ENCODE results near the gene PAQR4.

The PAQR4 gene

GRCh38 chr16:2986623-2987188, 17.6 kb downstream of the PAQR4 start:
- H3K4me3 ChIP-seq (ENCODE audit: low read length), result no peak overlapping the region
- H3K9me3 ChIP-seq (ENCODE audit: insufficient read depth, low read depth, low read length), result no peaks in the 10 kb centered on the region
- H3K9ac ChIP-seq (ENCODE audit: low read depth, low read length), result no peak overlapping the region
- H3K4me1 ChIP-seq (ENCODE audit: insufficient read depth, low read length), result peaks cover 9% of the 10 kb centered on the region
- no peaks in the 10 kb centered on the region for H3K36me3 ChIP-seq (ENCODE audit: insufficient read depth, low read depth, low read length)
- H3K27ac ChIP-seq (ENCODE audit: low read length), result no peak overlapping the region
- no peaks in the 10 kb centered on the region; the same call in 1 of the 2 replicates for H3K27me3 ChIP-seq (ENCODE audit: insufficient read depth, low read length)

- Histone ChIP-seq H3K27me3 (ENCODE audit: insufficient read depth, low read length) (no peaks in the 10 kb centered on the region; the same call in 1 of the 2 replicates), H3K4me3 (ENCODE audit: low read length) (no peak overlapping the region), H3K9ac (ENCODE audit: low read depth, low read length) (no peak overlapping the region), H3K27ac (ENCODE audit: low read length) (no peak overlapping the region), H3K36me3 (ENCODE audit: insufficient read depth, low read depth, low read length) (no peaks in the 10 kb centered on the region), H3K9me3 (ENCODE audit: insufficient read depth, low read depth, low read length) (no peaks in the 10 kb centered on the region), H3K4me1 (ENCODE audit: insufficient read depth, low read length) (peaks cover 6% of the 10 kb centered on the region)
These were observed 18.1 kb downstream of the PAQR4 start for GRCh38 chr16:2987286-2987685.

GRCh38 chr16:2987833-2988232, 18.7 kb downstream of the PAQR4 start:
- H3K9ac ChIP-seq (ENCODE audit: low read depth, low read length), result no peak overlapping the region
- H3K9me3 ChIP-seq (ENCODE audit: insufficient read depth, low read depth, low read length), result no peaks in the 10 kb centered on the region
- H3K4me1 ChIP-seq (ENCODE audit: insufficient read depth, low read length), result peaks cover 4% of the 10 kb centered on the region; the same call in 1 of the 2 replicates
- H3K36me3 ChIP-seq (ENCODE audit: insufficient read depth, low read depth, low read length), result no peaks in the 10 kb centered on the region
- H3K27ac ChIP-seq (ENCODE audit: low read length), result no peak overlapping the region
- H3K27me3 ChIP-seq (ENCODE audit: insufficient read depth, low read length), result no peaks in the 10 kb centered on the region; the same call in 1 of the 2 replicates
- no peak overlapping the region for H3K4me3 ChIP-seq (ENCODE audit: low read length)

- Histone ChIP-seq H3K27me3 (ENCODE audit: insufficient read depth, low read length) (no peaks in the 10 kb centered on the region; the same call in 1 of the 2 replicates), H3K27ac (ENCODE audit: low read length) (no peak overlapping the region), H3K36me3 (ENCODE audit: insufficient read depth, low read depth, low read length) (no peaks in the 10 kb centered on the region), H3K9me3 (ENCODE audit: insufficient read depth, low read depth, low read length) (no peaks in the 10 kb centered on the region), H3K9ac (ENCODE audit: low read depth, low read length) (no peak overlapping the region), H3K4me3 (ENCODE audit: low read length) (no peak overlapping the region), H3K4me1 (ENCODE audit: insufficient read depth, low read length) (peaks cover 4% of the 10 kb centered on the region; the same call in 1 of the 2 replicates)
These were observed 19.5 kb downstream of the PAQR4 start for GRCh38 chr16:2988590-2989099.

- no peaks in the 10 kb centered on the region; the same call in 1 of the 2 replicates for H3K27me3 ChIP-seq (ENCODE audit: insufficient read depth, low read length)
- no peak overlapping the region for H3K9ac ChIP-seq (ENCODE audit: low read depth, low read length)
- H3K9me3 ChIP-seq (ENCODE audit: insufficient read depth, low read depth, low read length), result no peaks in the 10 kb centered on the region
- no peaks in the 10 kb centered on the region for H3K36me3 ChIP-seq (ENCODE audit: insufficient read depth, low read depth, low read length)
- no peak overlapping the region for H3K4me3 ChIP-seq (ENCODE audit: low read length)
- no peak overlapping the region for H3K27ac ChIP-seq (ENCODE audit: low read length)
- H3K4me1 ChIP-seq (ENCODE audit: insufficient read depth, low read length), result peaks cover 4% of the 10 kb centered on the region; the same call in 1 of the 2 replicates
These were observed 21.7 kb downstream of the PAQR4 start for GRCh38 chr16:2990891-2991290.

GRCh38 chr16:2991566-2992261, 22.6 kb downstream of the PAQR4 start:
- Histone ChIP-seq H3K9me3 (ENCODE audit: insufficient read depth, low read depth, low read length) (no peaks in the 10 kb centered on the region), H3K4me1 (ENCODE audit: insufficient read depth, low read length) (peaks cover 4% of the 10 kb centered on the region; the same call in 1 of the 2 replicates), H3K27ac (ENCODE audit: low read length) (no peak overlapping the region), H3K27me3 (ENCODE audit: insufficient read depth, low read length) (no peaks in the 10 kb centered on the region; the same call in 1 of the 2 replicates), H3K36me3 (ENCODE audit: insufficient read depth, low read depth, low read length) (no peaks in the 10 kb centered on the region), H3K4me3 (ENCODE audit: low read length) (no peak overlapping the region), H3K9ac (ENCODE audit: low read depth, low read length) (no peak overlapping the region)

GRCh38 chr16:2992383-2993081, 23.4 kb downstream of the PAQR4 start:
- Histone ChIP-seq H3K9ac (ENCODE audit: low read depth, low read length) (no peak overlapping the region), H3K4me1 (ENCODE audit: insufficient read depth, low read length) (peaks cover 4% of the 10 kb centered on the region; the same call in 1 of the 2 replicates), H3K36me3 (ENCODE audit: insufficient read depth, low read depth, low read length) (no peaks in the 10 kb centered on the region), H3K4me3 (ENCODE audit: low read length) (no peak overlapping the region), H3K27me3 (ENCODE audit: insufficient read depth, low read length) (no peaks in the 10 kb centered on the region; the same call in 1 of the 2 replicates), H3K9me3 (ENCODE audit: insufficient read depth, low read depth, low read length) (no peaks in the 10 kb centered on the region), H3K27ac (ENCODE audit: low read length) (no peak overlapping the region)

GRCh38 chr16:2996298-2996697, 27.1 kb downstream of the PAQR4 start:
- H3K4me3 ChIP-seq (ENCODE audit: low read length), result no peak overlapping the region
- H3K9ac ChIP-seq (ENCODE audit: low read depth, low read length), result no peak overlapping the region
- H3K27me3 ChIP-seq (ENCODE audit: insufficient read depth, low read length), result no peaks in the 10 kb centered on the region
- H3K27ac ChIP-seq (ENCODE audit: low read length), result no peak overlapping the region
- no peaks in the 10 kb centered on the region for H3K36me3 ChIP-seq (ENCODE audit: insufficient read depth, low read depth, low read length)
- no peaks in the 10 kb centered on the region for H3K4me1 ChIP-seq (ENCODE audit: insufficient read depth, low read length)
- H3K9me3 ChIP-seq (ENCODE audit: insufficient read depth, low read depth, low read length), result no peaks in the 10 kb centered on the region

- H3K4me1 ChIP-seq (ENCODE audit: insufficient read depth, low read length), result no peaks in the 10 kb centered on the region
These were observed 30.8 kb downstream of the PAQR4 start for GRCh38 chr16:2999929-3000328.

GRCh38 chr16:3000540-3000939, 31.4 kb downstream of the PAQR4 start:
- Histone ChIP-seq H3K9me3 (ENCODE audit: insufficient read depth, low read depth, low read length) (no peaks in the 10 kb centered on the region), H3K27me3 (ENCODE audit: insufficient read depth, low read length) (peaks cover 4% of the 10 kb centered on the region; the same call in 1 of the 2 replicates), H3K4me3 (ENCODE audit: low read length) (no peak overlapping the region), H3K9ac (ENCODE audit: low read depth, low read length) (no peak overlapping the region), H3K4me1 (ENCODE audit: insufficient read depth, low read length) (no peaks in the 10 kb centered on the region), H3K27ac (ENCODE audit: low read length) (no peak overlapping the region), H3K36me3 (ENCODE audit: insufficient read depth, low read depth, low read length) (no peaks in the 10 kb centered on the region)

More at GRCh38 chr16:2999929-3000328, 30.8 kb downstream of the PAQR4 start:
- H3K36me3 ChIP-seq (ENCODE audit: insufficient read depth, low read depth, low read length), result no peaks in the 10 kb centered on the region
- H3K4me3 ChIP-seq (ENCODE audit: low read length), result no peak overlapping the region
- no peak overlapping the region for H3K27ac ChIP-seq (ENCODE audit: low read length)
- no peak overlapping the region for H3K9ac ChIP-seq (ENCODE audit: low read depth, low read length)
- peaks cover 2% of the 10 kb centered on the region; the same call in 1 of the 2 replicates for H3K27me3 ChIP-seq (ENCODE audit: insufficient read depth, low read length)
- no peaks in the 10 kb centered on the region for H3K9me3 ChIP-seq (ENCODE audit: insufficient read depth, low read depth, low read length)

- peaks cover 5% of the 10 kb centered on the region; the same call in 1 of the 2 replicates for H3K4me1 ChIP-seq (ENCODE audit: insufficient read depth, low read length)
- H3K27ac ChIP-seq (ENCODE audit: low read length), result no peak overlapping the region
- peaks cover 4% of the 10 kb centered on the region; the same call in 1 of the 2 replicates for H3K27me3 ChIP-seq (ENCODE audit: insufficient read depth, low read length)
- no peaks in the 10 kb centered on the region for H3K9me3 ChIP-seq (ENCODE audit: insufficient read depth, low read depth, low read length)
- H3K36me3 ChIP-seq (ENCODE audit: insufficient read depth, low read depth, low read length), result no peaks in the 10 kb centered on the region
- no peak overlapping the region for H3K4me3 ChIP-seq (ENCODE audit: low read length)
- H3K9ac ChIP-seq (ENCODE audit: low read depth, low read length), result no peak overlapping the region
These were observed 32.2 kb downstream of the PAQR4 start for GRCh38 chr16:3001316-3001715.

Data from iPS-20b (cell line).